Measurements from ENCODE around the gene GLI3. TPM values are rescaled to one million over a fixed set of nuclear protein-coding genes. Genes with fewer than 3 reads are reported as not detected.

Gene GLI3
- polyA plus RNA-seq, 1 of the 3 experiments (the other 2 are of a cell fraction), result 0.08 TPM

- Histone ChIP-seq H3K79me2 (ENCODE audit: insufficient read depth) (no peaks in the 10 kb centered on the region), H3K4me2 (no peak overlapping the region), H3K4me1 (ENCODE audit: control insufficient read depth in 1 of 2, insufficient read depth in 2 of 2, low read depth in 1 of 2, low read length in 1 of 2) (no peaks in the 10 kb centered on the region; a peak in 1 of 4 replicates), H3F3A (replicated peaks; ENCODE audit: insufficient read depth) (no peaks in the 10 kb centered on the region), H3K9ac (no peak overlapping the region), H4K20me1 (ENCODE audit: insufficient read depth) (no peaks in the 10 kb centered on the region), H3K9me3 (no peaks in the 10 kb centered on the region), H3K27me3 (ENCODE audit: insufficient read depth) (peaks cover 56% of the 10 kb centered on the region), H3K4me3 (ENCODE audit: low read depth in 2 of 2, low read length in 1 of 2) (no peak overlapping the region), H3K36me3 (replicated peaks in 1 of 2; ENCODE audit: control insufficient read depth in 1 of 2, insufficient read depth in 2 of 2, low read length in 1 of 2) (no peaks in the 10 kb centered on the region), H3K9me2 (0 out of 2 replicates have a peak, but pooled peaks cover 2% of the 10 kb centered on the region), H2AFZ (ENCODE audit: low read depth) (no peak overlapping the region), H3K27ac (ENCODE audit: low read depth in 2 of 2, low read length in 1 of 2) (no peak overlapping the region)
- TF ChIP-seq SMC3 (IDR thresholded peaks at IDR 0.05; ENCODE audit: low read depth, low read length) (no peak), USF1 (IDR thresholded peaks at IDR 0.05; ENCODE audit: borderline replicate concordance, low read depth) (no peak), RAD21 (IDR thresholded peaks at IDR 0.05; ENCODE audit: low read length) (no peak)
- no peak for DNase-seq
- 10% methylated on average over 8 of the region's 8 CpGs for WGBS (ENCODE audit: low lambda C conversion rate)
- CTCF ChIA-PET, result interaction anchor here (1.7 kb wide), 1 partner anchor 20 kb away, joined by 5 read pairs; no protein-coding TSS in a partner anchor
- POLR2A ChIA-PET, result no interaction called here
Measured at GRCh38 chr7:42214060-42214679, 22.8 kb downstream of the GLI3 start.

- DNase-seq, result no peak
- Histone ChIP-seq H3K9ac (no peak overlapping the region), H3K9me3 (no peaks in the 10 kb centered on the region), H3K4me1 (ENCODE audit: control insufficient read depth in 1 of 2, insufficient read depth in 2 of 2, low read depth in 1 of 2, low read length in 1 of 2) (no peaks in the 10 kb centered on the region; a peak in 1 of 4 replicates), H3K4me2 (no peak overlapping the region), H3K4me3 (ENCODE audit: low read depth in 2 of 2, low read length in 1 of 2) (no peak overlapping the region), H3K27me3 (ENCODE audit: insufficient read depth) (peaks cover 53% of the 10 kb centered on the region), H3K79me2 (ENCODE audit: insufficient read depth) (no peaks in the 10 kb centered on the region), H3K36me3 (replicated peaks in 1 of 2; ENCODE audit: control insufficient read depth in 1 of 2, insufficient read depth in 2 of 2, low read length in 1 of 2) (no peaks in the 10 kb centered on the region), H3K9me2 (0 out of 2 replicates have a peak, but pooled peaks cover 2% of the 10 kb centered on the region), H2AFZ (ENCODE audit: low read depth) (no peak overlapping the region), H3F3A (replicated peaks; ENCODE audit: insufficient read depth) (no peaks in the 10 kb centered on the region), H3K27ac (ENCODE audit: low read depth in 2 of 2, low read length in 1 of 2) (no peak overlapping the region), H4K20me1 (ENCODE audit: insufficient read depth) (no peaks in the 10 kb centered on the region)
- WGBS (ENCODE audit: low lambda C conversion rate), result 8% methylated on average over 3 of the region's 3 CpGs
- TF ChIP-seq PBX3 (IDR thresholded peaks at IDR 0.05) (no peak), NRF1 (IDR thresholded peaks at IDR 0.05; ENCODE audit: low read depth, low read length) (no peak), FOSL2 (IDR thresholded peaks at IDR 0.05; ENCODE audit: borderline replicate concordance, low read depth) (no peak), RCOR1 (IDR thresholded peaks at IDR 0.05; ENCODE audit: low read length) (no peak), TCF12 (IDR thresholded peaks at IDR 0.05) (no peak), IRF3 (IDR thresholded peaks at IDR 0.05; ENCODE audit: low read depth, low read length) (no peak)
- CTCF ChIA-PET, result interaction anchor here (0.8 to 1.2 kb wide), 3 partner anchors 27 to 272 kb away, joined by 3 read pairs; no protein-coding TSS in a partner anchor
- POLR2A ChIA-PET, result no interaction called here
Measured at GRCh38 chr7:42213093-42213492, 23.9 kb downstream of the GLI3 start.

All from SK-N-SH (cell line).